RWPE2 (cell line): ENCODE measurements around the gene UQCC2.

Experiments
- ATAC-seq: fragments of 200-7000 bp; cut with Tn5 transposase; 3 replicates; pipeline ENCODE4 v1.9.1; 2021; ENCODE audit warnings: low read depth
- DNase-seq: peaks from one replicate; pipeline ENCODE4 v3.0.0-alpha.2; 2020; ENCODE audit warnings: low spot score
- H3K27ac ChIP-seq: fragments of 450-650 bp; 2 replicates; pipeline ENCODE4 v1.5.1; 2017; ENCODE audit warnings: mild to moderate bottlenecking; ENCODE audit not compliant: poor library complexity, severe bottlenecking
- H3K27me3 ChIP-seq: fragments of 250-450 bp; sonication (Bioruptor Pico); 2 replicates; pipeline ENCODE4 v1.5.1; 2021; ENCODE audit warnings: mild to moderate bottlenecking, moderate library complexity; ENCODE audit not compliant: insufficient read depth, poor library complexity, severe bottlenecking
- H3K36me3 ChIP-seq: fragments of 250-450 bp; sonication (Bioruptor Pico); 2 replicates; pipeline ENCODE4 v1.5.1; 2020; ENCODE audit warnings: low read depth, mild to moderate bottlenecking, moderate library complexity
- H3K4me1 ChIP-seq: fragments of 250-450 bp; sonication (Bioruptor Pico); 2 replicates; pipeline ENCODE4 v1.5.1; 2021; ENCODE audit warnings: mild to moderate bottlenecking, moderate library complexity; ENCODE audit not compliant: insufficient read depth, poor library complexity, severe bottlenecking
- H3K4me3 ChIP-seq: fragments of 250-450 bp; sonication (Bioruptor Pico); 2 replicates; pipeline ENCODE4 v1.5.1; 2021; ENCODE audit warnings: mild to moderate bottlenecking, moderate library complexity; ENCODE audit not compliant: severe bottlenecking
- H3K9me3 ChIP-seq: fragments of 250-450 bp; sonication (Bioruptor Pico); 2 replicates; pipeline ENCODE4 v1.5.1; 2021; ENCODE audit warnings: mild to moderate bottlenecking, moderate library complexity; ENCODE audit not compliant: severe bottlenecking
- TF ChIP-seq, protein P1 (sequence below): fragments of 450-650 bp; IDR thresholded peaks from one replicate; pipeline ENCODE4 v1.5.1; 2017; ENCODE audit warnings: mild to moderate bottlenecking, moderate library complexity; ENCODE audit not compliant: poor library complexity, severe bottlenecking

Gene UQCC2

DNA sequence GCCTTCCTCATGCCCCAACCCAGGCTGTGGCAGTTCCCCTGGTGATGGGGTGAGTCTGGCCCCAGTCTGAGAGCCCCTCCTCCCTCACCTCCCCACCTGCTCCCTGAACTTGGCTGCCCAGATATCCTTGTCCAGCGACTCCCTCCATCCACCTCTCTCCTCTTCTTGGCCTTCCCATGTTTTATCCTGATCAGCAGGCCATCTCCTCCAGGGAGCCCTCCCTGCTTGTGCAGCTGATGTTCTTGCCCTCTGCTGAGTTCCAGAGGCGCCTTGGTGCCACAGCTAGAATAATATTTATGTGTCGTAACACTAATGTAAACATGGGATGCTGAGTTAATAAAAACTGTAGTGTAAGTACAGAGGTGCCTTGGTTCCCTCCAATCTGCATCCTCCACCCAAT lies 45.6 kb upstream of the UQCC2 start:
- no peak overlapping the region for H3K4me3 ChIP-seq
- no peak overlapping the region for H3K27ac ChIP-seq
- no peaks in the 10 kb centered on the region for H3K9me3 ChIP-seq
- H3K36me3 ChIP-seq = no peaks in the 10 kb centered on the region
- H3K27me3 ChIP-seq = no peaks in the 10 kb centered on the region
- DNase-seq (no peak), ATAC-seq (no peak)
- TF ChIP-seq, protein P1, sequence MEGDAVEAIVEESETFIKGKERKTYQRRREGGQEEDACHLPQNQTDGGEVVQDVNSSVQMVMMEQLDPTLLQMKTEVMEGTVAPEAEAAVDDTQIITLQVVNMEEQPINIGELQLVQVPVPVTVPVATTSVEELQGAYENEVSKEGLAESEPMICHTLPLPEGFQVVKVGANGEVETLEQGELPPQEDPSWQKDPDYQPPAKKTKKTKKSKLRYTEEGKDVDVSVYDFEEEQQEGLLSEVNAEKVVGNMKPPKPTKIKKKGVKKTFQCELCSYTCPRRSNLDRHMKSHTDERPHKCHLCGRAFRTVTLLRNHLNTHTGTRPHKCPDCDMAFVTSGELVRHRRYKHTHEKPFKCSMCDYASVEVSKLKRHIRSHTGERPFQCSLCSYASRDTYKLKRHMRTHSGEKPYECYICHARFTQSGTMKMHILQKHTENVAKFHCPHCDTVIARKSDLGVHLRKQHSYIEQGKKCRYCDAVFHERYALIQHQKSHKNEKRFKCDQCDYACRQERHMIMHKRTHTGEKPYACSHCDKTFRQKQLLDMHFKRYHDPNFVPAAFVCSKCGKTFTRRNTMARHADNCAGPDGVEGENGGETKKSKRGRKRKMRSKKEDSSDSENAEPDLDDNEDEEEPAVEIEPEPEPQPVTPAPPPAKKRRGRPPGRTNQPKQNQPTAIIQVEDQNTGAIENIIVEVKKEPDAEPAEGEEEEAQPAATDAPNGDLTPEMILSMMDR = no peak
- peaks cover 16% of the 10 kb centered on the region for H3K4me1 ChIP-seq

DNA sequence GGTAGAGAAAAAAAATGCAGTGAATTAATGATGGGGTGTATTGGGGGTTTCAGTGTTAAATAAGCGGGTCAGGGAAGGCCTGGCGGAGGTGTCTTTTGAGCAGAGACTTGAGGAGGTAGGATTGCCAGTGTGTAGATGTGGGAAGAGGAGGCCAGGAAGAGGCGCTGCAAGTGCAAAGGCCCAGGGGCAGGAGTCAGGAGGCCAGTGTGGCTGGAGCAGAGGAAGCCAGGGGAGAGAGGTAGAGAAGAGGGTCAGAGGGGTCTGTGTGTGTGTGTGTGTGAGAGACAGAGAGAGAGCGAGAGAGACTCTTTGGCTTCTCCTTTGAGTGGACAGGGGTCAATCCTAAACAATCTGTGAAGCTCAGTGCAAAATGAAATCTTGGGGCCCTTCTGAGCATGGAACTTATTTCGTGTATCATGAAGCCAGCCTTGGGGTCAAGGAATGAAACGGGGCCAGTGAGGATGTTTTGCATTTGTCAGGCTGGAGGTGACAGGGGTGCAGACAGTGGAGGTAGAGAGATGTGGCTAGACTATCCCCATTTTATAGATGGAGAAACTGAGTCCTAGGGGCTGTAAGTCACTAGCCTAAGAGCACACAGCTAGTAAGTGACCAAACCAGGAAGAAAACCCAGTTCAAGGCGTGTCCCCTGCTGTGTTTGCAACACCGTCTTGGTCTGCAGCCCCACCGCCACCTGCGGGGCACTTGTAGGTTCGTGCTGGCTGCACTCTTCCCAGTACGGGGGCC lies 44.9 kb upstream of the UQCC2 start:
- no peaks in the 10 kb centered on the region for H3K27me3 ChIP-seq
- no peaks in the 10 kb centered on the region for H3K36me3 ChIP-seq
- TF ChIP-seq, protein P1 = no peak
- H3K27ac ChIP-seq = no peak overlapping the region
- H3K4me3 ChIP-seq = no peak overlapping the region
- H3K4me1 ChIP-seq = peaks cover 23% of the 10 kb centered on the region
- ATAC-seq = no peak
- no peaks in the 10 kb centered on the region for H3K9me3 ChIP-seq
- no peak for DNase-seq

DNA sequence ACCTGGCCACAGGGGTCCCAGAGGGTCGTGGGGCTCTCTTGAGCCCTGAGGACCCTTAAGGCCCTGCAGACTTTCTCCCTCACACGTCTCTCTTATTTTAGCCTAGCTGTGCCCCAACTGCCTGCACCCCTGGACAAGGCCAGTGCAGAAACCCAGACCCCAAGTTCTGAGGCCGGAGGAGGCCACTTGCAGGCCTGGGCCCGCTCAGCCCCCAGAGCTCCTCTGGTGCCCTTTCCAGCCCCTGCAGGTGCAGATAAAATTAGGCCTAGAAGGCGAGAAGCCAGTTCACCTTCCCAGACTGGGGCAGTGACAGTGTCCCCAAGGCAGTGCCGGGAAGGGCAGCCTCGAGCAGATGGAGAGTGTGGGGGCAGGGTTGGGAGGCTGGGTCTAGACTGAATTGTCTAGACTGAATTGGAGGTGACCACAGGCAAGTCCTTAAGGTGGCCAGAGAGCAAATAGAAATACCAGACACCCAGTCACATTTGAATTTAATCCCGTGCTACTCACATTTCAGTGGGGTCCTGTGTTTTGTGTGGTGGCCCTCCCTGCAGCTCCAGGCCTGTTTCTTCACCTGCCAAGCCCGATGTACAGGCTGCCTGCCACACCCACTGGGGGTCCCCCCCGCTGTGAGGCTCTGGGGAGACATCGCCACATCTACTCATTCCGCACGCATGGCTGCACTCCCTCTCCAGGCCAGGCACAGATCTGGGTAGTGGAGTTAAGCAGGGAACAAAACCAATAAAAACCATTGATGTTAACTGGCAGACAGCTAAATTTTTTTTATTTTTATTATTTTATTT lies 43.8 kb upstream of the UQCC2 start:
- ATAC-seq = no peak
- Histone ChIP-seq H3K4me3 (no peak overlapping the region), H3K36me3 (no peaks in the 10 kb centered on the region), H3K27ac (no peak overlapping the region), H3K4me1 (peaks cover 34% of the 10 kb centered on the region), H3K27me3 (no peaks in the 10 kb centered on the region), H3K9me3 (no peaks in the 10 kb centered on the region)
- TF ChIP-seq, protein P1 = no peak
- no peak for DNase-seq

DNA sequence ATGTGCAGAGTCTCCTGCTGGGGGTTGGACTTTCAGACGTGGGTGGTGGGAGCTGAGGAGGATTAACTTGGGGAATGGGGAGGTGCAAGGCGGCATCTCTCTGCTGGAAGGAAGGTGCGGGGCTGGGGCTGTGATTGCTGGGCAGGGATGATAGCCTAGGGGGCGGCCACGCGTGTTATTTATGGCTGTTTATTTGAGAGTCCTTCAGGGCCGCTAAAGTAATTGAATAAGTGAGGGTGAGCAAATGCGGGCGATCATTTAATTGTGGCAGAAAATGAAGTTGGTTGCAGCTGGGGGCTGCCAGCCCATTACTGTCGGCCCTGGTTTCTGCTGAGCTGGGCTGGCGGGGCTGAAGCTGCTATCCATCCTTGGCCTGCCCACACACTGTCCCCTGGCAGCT lies 42.7 kb upstream of the UQCC2 start:
- Histone ChIP-seq H3K4me1 (peaks cover 33% of the 10 kb centered on the region), H3K36me3 (no peaks in the 10 kb centered on the region), H3K27me3 (no peaks in the 10 kb centered on the region), H3K4me3 (no peak overlapping the region), H3K27ac (no peak overlapping the region), H3K9me3 (no peaks in the 10 kb centered on the region)
- DNase-seq (no peak), ATAC-seq (no peak)
- TF ChIP-seq, protein P1 = no peak
